ENCODE data around the gene CYP26B1. TPM values are rescaled to one million over a fixed set of nuclear protein-coding genes. Genes with fewer than 3 reads are reported as not detected.

The CYP26B1 gene
- total RNA-seq, 4 donors from 2014 or later, result 1.5 to 5.2 (median 2.4) TPM; not detected in 1

GRCh38 chr2:72109291-72109690, 38.4 kb downstream of the CYP26B1 start:
- intact Hi-C loops (cut with DNase I; ENCODE audit: low total_unique reads), result no loop called here

GRCh38 chr2:72108121-72108520, 39.5 kb downstream of the CYP26B1 start:
- intact Hi-C loops (cut with DNase I; ENCODE audit: low total_unique reads) (no loop called here), in situ Hi-C loops (cut with MboI; ENCODE audit: low pct_ligation_motif_present in 1 of 4, low pct_unique_long_range_greater_than_20kb in 1 of 4, low sequenced_read_pairs in 3 of 4) (no loop called here)
- TF ChIP-seq EP300 (IDR thresholded peaks at IDR 0.05; ENCODE audit: low read depth), result no peak
- 69 to 73% methylated on average over 3 of the region's 3 CpGs for WGBS, 2 donors (ENCODE audit: low coverage in 1 of 2)
- no peaks in the 10 kb centered on the region for H3K4me1 ChIP-seq
- H3K36me3 ChIP-seq, result no peaks in the 10 kb centered on the region
- no peak overlapping the region for H3K4me3 ChIP-seq
- no peak overlapping the region for H3K27ac ChIP-seq
- H3K27me3 ChIP-seq, result no peaks in the 10 kb centered on the region
- H3K9me3 ChIP-seq, result no peaks in the 10 kb centered on the region
- DNase-seq, result no peak

More at GRCh38 chr2:72109291-72109690, 38.4 kb downstream of the CYP26B1 start:
- 73 to 100% methylated on average over 1 to 3 of the region's 3 CpGs for WGBS, 2 donors (ENCODE audit: low coverage in 1 of 2)
- no peaks in the 10 kb centered on the region for H3K27me3 ChIP-seq
- in situ Hi-C loops (cut with MboI; ENCODE audit: low pct_ligation_motif_present in 1 of 4, low pct_unique_long_range_greater_than_20kb in 1 of 4, low sequenced_read_pairs in 3 of 4), result no loop called here
- TF ChIP-seq POLR2A (IDR thresholded peaks at IDR 0.05) (no peak), EP300 (IDR thresholded peaks at IDR 0.05; ENCODE audit: low read depth) (no peak), POLR2AphosphoS5 (IDR thresholded peaks at IDR 0.05) (no peak), CTCF (IDR thresholded peaks at IDR 0.05) (no peak)
- H3K36me3 ChIP-seq, result no peaks in the 10 kb centered on the region
- no peak overlapping the region for H3K4me3 ChIP-seq
- no peak for DNase-seq
- no peak overlapping the region for H3K27ac ChIP-seq
- H3K4me1 ChIP-seq, result no peaks in the 10 kb centered on the region
- no peaks in the 10 kb centered on the region for H3K9me3 ChIP-seq

GRCh38 chr2:72106978-72107377, 40.7 kb downstream of the CYP26B1 start:
- H3K36me3 ChIP-seq, result no peaks in the 10 kb centered on the region
- no peak overlapping the region for H3K27ac ChIP-seq
- H3K4me1 ChIP-seq, result no peaks in the 10 kb centered on the region
- no peak for TF ChIP-seq EP300 (IDR thresholded peaks at IDR 0.05; ENCODE audit: low read depth)
- no peak for TF ChIP-seq CTCF (IDR thresholded peaks at IDR 0.05)
- TF ChIP-seq POLR2A (IDR thresholded peaks at IDR 0.05), result no peak
- no peak for TF ChIP-seq POLR2AphosphoS5 (IDR thresholded peaks at IDR 0.05)
- intact Hi-C loops (cut with DNase I; ENCODE audit: low total_unique reads), result no loop called here
- H3K27me3 ChIP-seq, result no peaks in the 10 kb centered on the region
- in situ Hi-C loops (cut with MboI; ENCODE audit: low pct_ligation_motif_present in 1 of 4, low pct_unique_long_range_greater_than_20kb in 1 of 4, low sequenced_read_pairs in 3 of 4), result no loop called here
- no peaks in the 10 kb centered on the region for H3K9me3 ChIP-seq
- DNase-seq, result no peak
- 35 to 44% methylated on average over 4 of the region's 4 CpGs for WGBS, 2 donors (ENCODE audit: low coverage in 1 of 2)
- no peak overlapping the region for H3K4me3 ChIP-seq

GRCh38 chr2:72104821-72105588, 42.7 kb downstream of the CYP26B1 start:
- Histone ChIP-seq H3K9me3 (no peaks in the 10 kb centered on the region), H3K4me1 (no peaks in the 10 kb centered on the region), H3K27me3 (no peaks in the 10 kb centered on the region), H3K27ac (no peak overlapping the region), H3K4me3 (no peak overlapping the region), H3K36me3 (no peaks in the 10 kb centered on the region)
- intact Hi-C loops (cut with DNase I; ENCODE audit: low total_unique reads) (no loop called here), in situ Hi-C loops (cut with MboI; ENCODE audit: low pct_ligation_motif_present in 1 of 4, low pct_unique_long_range_greater_than_20kb in 1 of 4, low sequenced_read_pairs in 3 of 4) (no loop called here)
- no peak for DNase-seq
- 70% methylated on average over 12 of the region's 21 CpGs; no CpG with 5 or more reads in 1 of the 2 donors for WGBS, 2 donors (ENCODE audit: low coverage in 1 of 2)
- TF ChIP-seq EP300 (IDR thresholded peaks at IDR 0.05; ENCODE audit: low read depth) (no peak), CTCF (IDR thresholded peaks at IDR 0.05) (no peak), POLR2A (IDR thresholded peaks at IDR 0.05) (no peak), POLR2AphosphoS5 (IDR thresholded peaks at IDR 0.05) (no peak)
